DND-41 (cell line): ENCODE results near the gene ATAD2B.

ENCODE experiments used
- EZH2 ChIP-seq: IDR thresholded peaks from 3 replicates; pipeline ENCODE4 v1.6.1; 2012; ENCODE audit warnings: borderline replicate concordance, low read depth, mild to moderate bottlenecking, moderate library complexity, low read length, inconsistent platforms; ENCODE audit not compliant: severe bottlenecking
- TF ChIP-seq, protein P1 (sequence below): IDR thresholded peaks from 2 replicates; pipeline ENCODE4 v1.5.1; 2012; ENCODE audit warnings: borderline replicate concordance, low read length, moderate library complexity, mild to moderate bottlenecking; ENCODE audit not compliant: poor library complexity, severe bottlenecking; ENCODE audit errors: extremely low read depth

DNA sequence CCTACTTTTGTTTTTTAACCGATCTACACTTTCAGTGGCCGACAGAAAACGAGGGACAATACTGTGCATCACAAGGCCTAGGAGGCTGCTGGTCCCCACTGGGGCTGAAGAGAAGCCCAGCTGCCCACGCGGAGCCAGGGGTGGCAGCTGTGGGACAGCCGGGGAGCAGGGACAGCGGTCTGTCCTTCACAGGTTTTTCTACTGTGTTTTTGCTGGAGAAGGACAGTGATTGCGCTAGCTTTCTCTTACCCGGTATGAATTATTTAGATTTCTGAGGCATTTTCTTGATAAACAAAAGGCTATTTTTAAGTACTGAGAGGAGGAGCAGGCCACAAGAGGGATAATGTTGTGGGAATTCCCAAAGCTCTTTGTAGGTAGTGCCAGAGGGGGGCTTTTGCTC is 219.8 kb downstream of the ATAD2B start:
- TF ChIP-seq, protein P1, sequence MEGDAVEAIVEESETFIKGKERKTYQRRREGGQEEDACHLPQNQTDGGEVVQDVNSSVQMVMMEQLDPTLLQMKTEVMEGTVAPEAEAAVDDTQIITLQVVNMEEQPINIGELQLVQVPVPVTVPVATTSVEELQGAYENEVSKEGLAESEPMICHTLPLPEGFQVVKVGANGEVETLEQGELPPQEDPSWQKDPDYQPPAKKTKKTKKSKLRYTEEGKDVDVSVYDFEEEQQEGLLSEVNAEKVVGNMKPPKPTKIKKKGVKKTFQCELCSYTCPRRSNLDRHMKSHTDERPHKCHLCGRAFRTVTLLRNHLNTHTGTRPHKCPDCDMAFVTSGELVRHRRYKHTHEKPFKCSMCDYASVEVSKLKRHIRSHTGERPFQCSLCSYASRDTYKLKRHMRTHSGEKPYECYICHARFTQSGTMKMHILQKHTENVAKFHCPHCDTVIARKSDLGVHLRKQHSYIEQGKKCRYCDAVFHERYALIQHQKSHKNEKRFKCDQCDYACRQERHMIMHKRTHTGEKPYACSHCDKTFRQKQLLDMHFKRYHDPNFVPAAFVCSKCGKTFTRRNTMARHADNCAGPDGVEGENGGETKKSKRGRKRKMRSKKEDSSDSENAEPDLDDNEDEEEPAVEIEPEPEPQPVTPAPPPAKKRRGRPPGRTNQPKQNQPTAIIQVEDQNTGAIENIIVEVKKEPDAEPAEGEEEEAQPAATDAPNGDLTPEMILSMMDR, result no peak
- TF ChIP-seq EZH2, result no peak
